ENCODE results near the gene N4BP3.
A peak's percentile ranks its signal among the peaks of the same experiment; 100 is the strongest.
"Not testable (repeated sequence)": the region's sequence is repeated elsewhere in the genome, so short reads cannot be mapped to it uniquely, and the experiment has no call there.

N4BP3 gene

GRCh38 chr5:178113141-178113787 lies at the start of gene N4BP3:
N4BP3 (plus strand) TSS chr5:178113532; CDS start chr5:178119584, 6,052 bp downstream.
- peak; percentile 81 for DNase-seq (ENCODE audit: low read depth)

GRCh38 chr5:178067755-178068154 lies 45.6 kb upstream of the N4BP3 start:
- no peak for DNase-seq (ENCODE audit: low read depth)

GRCh38 chr5:178068293-178068692 lies 45.0 kb upstream of the N4BP3 start:
- DNase-seq (ENCODE audit: low read depth), result no peak

GRCh38 chr5:178069909-178070308 lies 43.4 kb upstream of the N4BP3 start:
- no peak for DNase-seq (ENCODE audit: low read depth)

GRCh38 chr5:178071108-178071507 lies 42.2 kb upstream of the N4BP3 start:
- no peak for DNase-seq (ENCODE audit: low read depth)

- no peak for DNase-seq (ENCODE audit: low read depth)
Measured at GRCh38 chr5:178072749-178073148, 40.6 kb upstream of the N4BP3 start.

- DNase-seq (ENCODE audit: low read depth), result no peak
Measured at GRCh38 chr5:178074266-178074952, 38.9 kb upstream of the N4BP3 start.

- DNase-seq (ENCODE audit: low read depth), result not testable (repeated sequence)
Measured at GRCh38 chr5:178076965-178077364, 36.4 kb upstream of the N4BP3 start.

- DNase-seq (ENCODE audit: low read depth), result no peak
Measured at GRCh38 chr5:178077751-178078150, 35.6 kb upstream of the N4BP3 start.

GRCh38 chr5:178078197-178079010 lies 34.9 kb upstream of the N4BP3 start:
- DNase-seq (ENCODE audit: low read depth), result no peak

GRCh38 chr5:178080056-178080455 lies 33.3 kb upstream of the N4BP3 start:
- DNase-seq (ENCODE audit: low read depth), result no peak

- no peak for DNase-seq (ENCODE audit: low read depth)
Measured at GRCh38 chr5:178080618-178081410, 32.5 kb upstream of the N4BP3 start.

- no peak for DNase-seq (ENCODE audit: low read depth)
Measured at GRCh38 chr5:178081571-178082243, 31.6 kb upstream of the N4BP3 start.

- DNase-seq (ENCODE audit: low read depth), result no peak
Measured at GRCh38 chr5:178083922-178084321, 29.4 kb upstream of the N4BP3 start.

GRCh38 chr5:178085316-178085715 lies 28.0 kb upstream of the N4BP3 start:
- no peak for DNase-seq (ENCODE audit: low read depth)

- no peak for DNase-seq (ENCODE audit: low read depth)
Measured at GRCh38 chr5:178086266-178086665, 27.1 kb upstream of the N4BP3 start.

- DNase-seq (ENCODE audit: low read depth), result not testable (repeated sequence)
Measured at GRCh38 chr5:178087199-178087598, 26.1 kb upstream of the N4BP3 start.

- DNase-seq (ENCODE audit: low read depth), result no peak
Measured at GRCh38 chr5:178090856-178091255, 22.5 kb upstream of the N4BP3 start.

GRCh38 chr5:178093134-178093533 lies 20.2 kb upstream of the N4BP3 start:
- no peak for DNase-seq (ENCODE audit: low read depth)

- no peak for DNase-seq (ENCODE audit: low read depth)
Measured at GRCh38 chr5:178094345-178094744, 19.0 kb upstream of the N4BP3 start.

GRCh38 chr5:178098685-178099084 lies 14.6 kb upstream of the N4BP3 start:
- DNase-seq (ENCODE audit: low read depth), result no peak

- no peak for DNase-seq (ENCODE audit: low read depth)
Measured at GRCh38 chr5:178103612-178104011, 9.7 kb upstream of the N4BP3 start.

All from activated T-helper 9 cell treated with anti-CD3 and anti-CD28 coated beads, Interleukin-2, amount 50 U/mL, for 16 hours (primary cell).